ENCODE data around the gene ZNF467. TPM values are rescaled to one million over a fixed set of nuclear protein-coding genes. Genes with fewer than 3 reads are reported as not detected.

The ZNF467 gene
- total RNA-seq, 1 donor from 2014 or later, result 9.7 TPM

DNA sequence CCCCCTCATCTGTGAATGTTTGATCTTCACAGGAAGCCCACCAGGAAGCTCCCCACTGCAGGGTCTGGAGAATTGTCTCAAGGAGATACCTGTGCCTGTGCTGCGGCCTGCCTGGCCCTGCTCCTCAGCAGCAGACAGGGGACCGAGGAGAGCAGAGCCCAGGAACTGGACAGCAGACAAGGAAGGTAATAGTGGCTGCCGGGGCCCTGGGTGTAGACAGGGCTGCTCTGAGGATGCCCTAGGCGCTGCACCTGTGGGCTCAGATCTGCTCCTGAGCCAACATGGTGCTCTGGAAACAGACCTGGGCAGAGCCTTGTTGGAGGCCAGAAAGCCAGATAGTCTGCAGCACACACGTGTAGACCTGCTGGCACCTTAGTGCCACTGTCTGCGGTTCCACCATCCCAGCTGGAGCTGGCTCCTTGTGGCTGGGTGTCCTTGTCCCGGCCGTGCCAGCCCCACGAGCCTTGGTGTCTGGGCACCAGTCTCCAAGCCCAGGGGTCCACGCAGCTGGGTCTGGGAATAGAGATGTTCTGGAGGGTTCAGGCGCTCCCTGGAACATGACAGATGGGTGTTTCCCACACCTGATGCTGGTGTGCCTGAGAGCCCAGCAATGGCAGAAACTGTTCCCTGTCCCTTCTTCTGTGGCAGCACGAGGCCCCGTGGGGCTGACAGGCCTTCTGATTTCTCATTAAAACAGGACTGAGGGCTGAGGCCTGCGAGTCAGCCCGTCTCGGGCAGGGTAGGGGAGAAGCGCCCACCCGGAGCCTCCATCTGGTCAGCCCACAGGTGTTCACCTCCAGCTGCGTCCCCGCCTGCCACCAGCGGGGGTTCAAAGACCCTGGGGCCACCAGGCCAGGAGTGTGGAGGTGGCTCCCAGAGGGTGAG is 44.7 kb downstream of the ZNF467 start:
- no peak for DNase-seq (ENCODE audit: low spot score)

GRCh38 chr7:149727899-149728476 is 45.4 kb downstream of the ZNF467 start:
- DNase-seq (ENCODE audit: low spot score), result no peak

DNA sequence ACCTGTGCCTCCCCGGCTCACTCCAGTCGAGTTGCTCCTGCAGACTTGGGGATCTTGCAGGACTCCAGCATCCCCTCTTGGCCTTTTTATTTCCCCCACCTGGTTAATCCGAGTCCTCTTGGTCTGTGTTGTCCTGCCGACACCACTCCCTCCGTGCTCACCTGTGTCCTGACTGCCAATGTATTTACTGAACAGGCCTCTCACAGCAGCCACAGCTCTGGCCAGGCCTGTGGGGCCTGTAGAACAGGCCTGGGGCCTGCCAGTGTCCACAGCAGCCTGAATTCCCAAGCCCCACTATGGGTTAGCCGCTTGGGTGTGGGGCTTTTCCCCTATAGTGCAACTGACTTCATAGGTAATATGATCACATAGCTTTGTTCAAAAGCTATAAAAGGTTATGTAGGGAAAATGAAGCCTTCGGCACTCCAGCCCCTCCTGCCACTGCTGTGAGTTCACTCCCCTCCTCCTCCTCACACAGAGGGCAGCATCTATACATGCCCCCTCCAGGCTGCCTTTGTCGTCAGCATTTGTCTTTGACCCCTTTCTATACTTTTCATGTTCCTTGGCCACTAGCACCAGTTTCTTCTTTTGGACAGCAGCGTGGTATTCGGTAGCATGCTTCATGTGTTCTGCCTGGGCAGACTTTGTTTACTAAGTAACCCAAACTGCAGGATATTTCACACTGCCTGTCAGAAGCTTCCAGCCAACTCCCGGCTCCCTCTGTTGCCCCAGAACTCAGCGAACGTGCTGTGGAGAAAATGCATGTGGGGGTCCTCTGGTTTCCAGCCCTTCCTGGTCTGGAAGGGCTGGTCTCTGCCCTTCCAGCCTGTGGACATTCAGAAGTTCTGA is 46.1 kb downstream of the ZNF467 start:
- no peak for DNase-seq (ENCODE audit: low spot score)

DNA sequence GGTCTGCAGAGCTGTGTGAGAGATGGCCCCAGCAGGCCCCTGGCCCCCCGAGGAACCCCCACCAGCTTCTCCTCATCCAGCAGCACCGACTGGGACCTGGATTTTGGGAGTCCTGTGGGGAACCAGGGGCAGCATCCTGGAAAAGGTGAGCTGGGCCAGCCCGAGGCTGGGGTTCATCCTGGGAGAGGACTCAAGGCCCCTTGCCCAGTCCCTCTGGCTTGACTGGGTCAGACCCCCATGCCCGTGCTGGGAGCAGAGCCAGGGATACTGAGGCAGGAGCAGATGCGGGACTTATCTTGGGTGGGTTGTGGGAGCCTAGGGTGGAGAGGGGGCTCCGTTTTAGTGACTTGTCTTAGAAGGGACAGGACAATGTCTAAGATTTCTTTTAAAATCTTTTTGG is 47.5 kb downstream of the ZNF467 start:
- DNase-seq (ENCODE audit: low spot score), result no peak

DNA sequence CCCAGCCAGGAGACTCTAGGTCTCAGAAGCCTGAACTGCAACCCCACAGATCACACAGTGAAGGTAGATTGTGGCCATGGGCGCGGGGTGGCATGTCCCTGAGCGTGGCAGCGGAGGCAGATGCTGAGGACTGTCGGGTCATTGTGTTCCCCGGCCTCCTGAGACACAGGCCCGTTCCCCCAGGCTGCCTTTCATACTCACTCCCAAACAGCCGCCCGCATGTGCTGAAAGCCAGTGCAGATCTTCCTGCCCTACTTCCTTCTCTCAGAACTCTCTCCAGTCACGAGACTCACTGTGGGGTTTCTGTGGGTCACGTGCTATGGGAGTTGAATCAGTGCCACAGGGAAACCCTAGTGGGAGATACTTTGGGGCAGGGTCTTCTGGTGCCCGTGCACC is 48.0 kb downstream of the ZNF467 start:
- DNase-seq (ENCODE audit: low spot score), result no peak

DNA sequence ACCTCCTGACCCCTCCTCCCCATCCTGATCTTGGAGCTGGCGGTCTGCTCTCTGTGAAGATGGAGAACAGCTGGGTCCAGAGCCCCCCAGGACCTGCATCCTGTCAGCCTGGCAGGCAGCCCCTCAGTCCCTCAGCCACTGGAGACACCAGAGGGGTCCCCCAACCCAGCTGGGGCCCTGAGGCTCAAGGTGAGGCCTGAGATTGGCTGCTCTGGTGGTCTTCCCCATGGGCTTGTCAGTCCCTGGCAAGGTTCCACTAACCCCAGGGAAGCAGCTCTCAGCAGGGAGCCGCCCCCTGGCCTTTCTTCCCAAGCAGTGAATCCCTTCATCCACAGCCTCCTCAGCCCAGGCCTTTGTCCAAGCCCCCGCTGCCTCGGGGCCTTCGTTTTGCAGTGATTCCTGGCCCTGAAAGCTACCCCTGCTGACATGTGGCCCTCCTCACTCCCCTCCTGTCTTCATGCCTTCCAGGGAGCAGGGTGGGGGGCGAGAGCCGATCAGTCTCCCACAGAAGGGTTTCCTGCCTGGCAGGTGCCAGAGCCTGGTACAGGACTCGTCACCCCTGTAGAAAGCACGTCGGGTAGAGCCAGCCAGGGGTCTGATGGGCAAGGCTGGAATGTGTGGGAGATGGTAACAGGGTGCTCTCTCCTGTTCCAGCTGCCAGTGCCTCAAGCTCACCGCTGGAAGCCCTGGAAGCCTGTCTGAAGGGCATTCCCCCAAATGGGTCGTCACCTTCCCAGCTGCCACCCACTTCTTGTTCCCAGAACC is 48.5 kb downstream of the ZNF467 start:
- no peak for DNase-seq (ENCODE audit: low spot score)

- no peak for DNase-seq (ENCODE audit: low spot score)
These were observed 49.4 kb downstream of the ZNF467 start for GRCh38 chr7:149723795-149724495.

- DNase-seq (ENCODE audit: low spot score), result peak; percentile 36
These were observed 50.2 kb downstream of the ZNF467 start for GRCh38 chr7:149723082-149723767.

GRCh38 chr7:149722356-149722957 is 50.9 kb downstream of the ZNF467 start:
- peak; percentile 39 for DNase-seq (ENCODE audit: low spot score)

- DNase-seq (ENCODE audit: low spot score), result peak; percentile 31
These were observed 52.2 kb downstream of the ZNF467 start for GRCh38 chr7:149721084-149721601.

DNA sequence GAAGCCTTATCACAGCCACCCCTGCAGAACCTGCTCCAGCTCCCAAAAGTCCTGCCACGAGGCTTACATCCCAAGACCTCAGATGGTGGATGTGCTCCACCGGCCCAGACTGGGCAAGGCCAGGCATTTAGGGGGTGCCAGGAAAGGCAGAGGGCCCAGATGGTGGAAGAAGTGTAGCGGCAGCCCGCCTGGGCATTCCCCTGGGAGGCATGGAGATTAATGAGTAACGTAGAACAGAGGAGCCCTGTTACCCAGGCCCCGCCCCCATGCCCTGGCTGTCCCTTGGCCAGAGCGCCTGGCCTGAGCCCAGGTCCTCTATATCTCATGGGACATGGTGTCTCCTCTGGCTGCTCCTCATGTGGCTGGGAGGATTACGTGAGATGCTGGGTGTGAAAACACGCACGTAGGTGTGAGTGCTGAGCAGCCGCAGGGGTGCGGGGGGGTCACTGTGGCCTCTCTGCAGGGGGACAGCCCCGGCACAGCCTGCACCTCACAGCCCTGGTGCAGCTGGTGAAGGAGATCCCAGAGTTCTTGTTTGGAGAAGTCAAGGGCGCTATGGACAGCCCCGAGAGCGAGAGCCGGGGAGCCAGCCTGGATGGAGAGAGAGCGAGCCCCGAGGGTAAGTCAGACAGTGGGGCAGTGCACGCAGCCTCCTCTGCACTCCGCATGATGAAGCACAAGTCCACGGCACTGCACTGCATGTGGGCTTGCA is 52.9 kb downstream of the ZNF467 start:
- DNase-seq (ENCODE audit: low spot score), result no peak

- DNase-seq (ENCODE audit: low spot score), result no peak
These were observed 53.5 kb downstream of the ZNF467 start for GRCh38 chr7:149719912-149720335.

DNA sequence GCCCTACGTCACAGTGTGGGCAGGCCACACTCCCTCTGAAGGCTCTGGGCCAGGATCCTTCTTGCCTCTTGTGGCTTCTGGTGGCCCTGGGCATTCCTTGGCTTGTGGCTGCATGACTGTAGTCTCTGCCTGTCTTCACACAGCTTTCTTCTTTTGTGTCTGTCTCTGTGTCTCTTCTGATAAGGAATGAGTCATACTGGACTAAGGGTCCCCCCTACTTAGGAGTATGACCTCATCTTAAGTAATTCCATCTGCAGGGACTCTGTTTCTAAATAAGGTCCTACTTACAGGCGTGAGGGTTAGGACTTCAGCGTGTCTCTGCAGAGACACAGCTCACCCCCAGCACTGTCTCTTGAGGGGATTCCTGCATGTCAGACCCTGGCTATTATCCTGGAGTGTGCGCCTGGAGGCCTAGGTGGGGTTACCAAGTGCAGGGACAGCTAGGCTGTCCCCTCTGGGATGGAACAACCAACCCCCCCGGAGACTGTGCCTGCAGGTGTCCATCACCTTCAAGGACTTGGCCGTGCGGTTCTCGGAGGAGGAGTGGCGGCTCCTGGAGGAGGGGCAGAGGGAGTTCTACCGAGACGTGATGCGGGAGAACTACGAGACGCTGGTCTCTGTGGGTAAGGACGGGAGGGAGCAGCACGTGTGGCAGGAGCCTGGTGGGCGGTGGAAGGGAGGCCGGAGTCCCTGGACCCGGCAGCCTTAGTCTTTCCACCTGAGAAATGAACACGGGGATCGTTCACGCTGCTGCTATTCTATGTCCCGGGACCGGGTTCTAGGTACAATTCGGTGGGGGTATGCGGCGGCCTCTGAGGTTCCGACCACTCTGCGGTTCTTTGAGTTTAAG is 54.1 kb downstream of the ZNF467 start:
- no peak for DNase-seq (ENCODE audit: low spot score)

DNA sequence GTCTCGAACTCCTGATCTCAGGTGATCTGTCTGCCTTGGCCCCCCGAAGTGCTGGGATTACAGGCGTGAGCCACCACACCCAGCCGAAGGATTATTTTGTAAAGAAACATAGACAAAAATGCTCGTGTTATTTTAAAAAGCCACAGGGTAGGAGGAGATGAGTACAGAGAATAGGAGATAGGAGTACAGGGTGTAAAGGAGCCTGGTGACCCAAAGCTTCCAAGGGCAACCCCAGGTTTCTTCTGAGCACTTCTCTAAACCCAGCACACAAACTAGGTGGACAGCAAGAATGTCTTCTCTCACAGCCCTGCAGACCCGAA is 54.7 kb downstream of the ZNF467 start:
- DNase-seq (ENCODE audit: low spot score), result no peak

DNA sequence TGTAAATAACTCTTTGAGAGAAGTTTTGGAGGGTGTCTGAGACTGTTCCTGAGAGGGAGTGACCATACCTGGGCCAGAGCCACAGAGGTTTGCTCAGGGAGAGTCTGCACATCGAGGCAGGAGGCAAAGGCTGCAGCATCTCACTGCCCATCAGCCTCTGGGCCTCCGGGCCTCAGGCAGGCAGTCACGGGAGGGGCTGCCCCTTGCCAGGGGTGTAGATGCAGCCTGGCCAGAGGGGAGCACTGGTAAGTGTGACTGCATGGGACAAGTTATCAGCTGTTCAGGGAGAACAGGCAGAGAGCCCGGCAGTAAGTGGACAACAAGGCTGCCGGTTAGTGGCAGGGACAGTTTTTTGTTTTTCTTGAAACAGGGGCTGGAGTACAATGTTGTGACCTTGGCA is 55.9 kb downstream of the ZNF467 start:
- no peak for DNase-seq (ENCODE audit: low spot score)

DNA sequence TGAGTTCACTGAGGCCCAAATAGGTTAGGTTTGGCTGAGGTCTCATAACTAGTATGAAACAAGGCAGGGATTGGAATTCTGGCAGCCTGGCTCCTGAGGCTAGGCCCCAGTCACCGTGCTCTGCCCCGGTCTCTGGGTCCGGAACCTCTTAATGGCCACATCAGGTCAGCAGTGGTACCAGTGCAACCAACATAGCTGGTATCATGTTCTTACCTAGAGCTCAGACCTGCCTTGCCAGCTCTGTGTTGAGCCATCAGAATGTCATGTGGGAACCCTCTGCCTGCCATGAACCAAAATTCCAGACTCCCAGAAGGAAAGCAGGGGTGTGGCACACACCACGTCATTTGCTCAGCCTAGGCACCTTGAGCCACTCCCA is 56.5 kb downstream of the ZNF467 start:
- DNase-seq (ENCODE audit: low spot score), result no peak

DNA sequence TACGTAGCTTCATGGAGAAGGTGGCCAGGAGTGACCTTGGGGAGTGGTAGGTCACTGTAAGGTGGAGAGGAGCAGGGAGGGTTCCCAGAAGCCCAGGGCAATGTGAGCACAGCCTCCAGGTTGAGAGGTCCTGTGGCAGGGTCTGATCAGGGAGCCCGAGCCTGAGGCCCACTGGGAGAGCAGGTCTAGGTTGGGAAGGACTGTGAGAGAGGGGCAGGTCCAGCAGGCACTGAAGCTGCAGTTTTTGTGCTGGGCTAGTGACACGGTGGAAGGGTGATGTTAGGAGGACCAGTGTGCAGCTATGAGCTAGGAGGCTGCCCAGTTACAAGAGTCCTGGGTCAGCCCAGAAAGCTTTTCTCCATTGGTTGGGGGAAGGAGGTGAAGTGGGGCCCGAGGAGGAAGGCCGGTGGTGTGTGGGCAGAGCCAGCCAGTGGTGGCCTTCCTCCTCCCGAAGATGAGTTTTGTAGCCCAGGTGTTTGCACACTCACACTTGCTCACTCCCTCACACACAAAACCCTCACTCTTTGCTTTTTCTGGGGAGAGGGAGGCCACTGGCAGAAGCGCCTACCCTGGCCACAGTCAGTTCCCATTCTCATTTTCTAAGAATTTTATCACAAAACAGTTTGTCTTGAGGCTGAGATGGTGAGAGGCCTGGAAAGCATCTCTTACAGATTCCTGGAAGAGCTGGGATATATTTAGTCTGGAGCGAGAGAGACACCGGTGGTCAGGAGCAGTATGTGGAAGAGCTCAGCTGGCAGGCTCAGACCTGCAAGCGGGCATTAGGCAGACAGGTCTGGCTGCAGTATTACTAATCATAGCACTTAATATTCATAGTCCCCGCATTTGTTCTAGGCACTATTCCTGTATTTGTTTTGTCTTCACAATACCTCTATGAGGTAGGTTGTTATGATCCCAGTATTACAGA is 57.1 kb downstream of the ZNF467 start:
- no peak for DNase-seq (ENCODE audit: low spot score)

All from ureter (tissue), 1 donor.